PC-9 (cell line): ENCODE measurements around the gene MICAL3.

Source experiments
- CTCF ChIP-seq: fragments of 200-600 bp; sonication (generic); conservative IDR thresholded peaks from 2 replicates; pipeline ENCODE4 v1.6.1; 2017; ENCODE audit warnings: mixed run types, antibody characterized with exemption, mild to moderate bottlenecking, moderate library complexity
- EZH2 ChIP-seq: fragments of 200-600 bp; sonication (generic); IDR thresholded peaks from 2 replicates; pipeline ENCODE4 v1.8.0; 2017; ENCODE audit warnings: antibody characterized with exemption, low read depth

DNA sequence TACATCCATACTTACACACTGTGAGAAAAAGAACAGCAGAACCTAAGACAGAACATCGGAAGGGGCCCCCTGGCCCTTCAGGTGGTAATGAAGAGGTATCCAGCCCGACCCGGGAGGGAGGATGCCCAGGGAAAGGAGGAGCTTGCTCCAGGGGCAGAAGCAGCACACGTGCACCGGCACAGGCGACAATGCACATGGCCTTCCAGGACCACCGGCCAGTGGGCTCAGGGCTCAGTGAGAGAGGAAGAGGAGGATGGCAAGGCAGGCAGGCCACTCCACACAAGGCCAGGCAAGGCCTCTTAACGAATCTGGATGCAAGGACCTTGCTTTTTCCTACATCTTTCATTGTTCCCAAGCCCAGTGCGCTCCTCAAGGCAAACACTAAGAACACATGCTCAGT, 52.6 kb downstream of the MICAL3 start:
- TF ChIP-seq CTCF (no peak), EZH2 (no peak)
